ENCODE data around the gene KRT35.
"Not testable (repeated sequence)": the region's sequence is repeated elsewhere in the genome, so short reads cannot be mapped to it uniquely, and the experiment has no call there.

The KRT35 gene

DNA sequence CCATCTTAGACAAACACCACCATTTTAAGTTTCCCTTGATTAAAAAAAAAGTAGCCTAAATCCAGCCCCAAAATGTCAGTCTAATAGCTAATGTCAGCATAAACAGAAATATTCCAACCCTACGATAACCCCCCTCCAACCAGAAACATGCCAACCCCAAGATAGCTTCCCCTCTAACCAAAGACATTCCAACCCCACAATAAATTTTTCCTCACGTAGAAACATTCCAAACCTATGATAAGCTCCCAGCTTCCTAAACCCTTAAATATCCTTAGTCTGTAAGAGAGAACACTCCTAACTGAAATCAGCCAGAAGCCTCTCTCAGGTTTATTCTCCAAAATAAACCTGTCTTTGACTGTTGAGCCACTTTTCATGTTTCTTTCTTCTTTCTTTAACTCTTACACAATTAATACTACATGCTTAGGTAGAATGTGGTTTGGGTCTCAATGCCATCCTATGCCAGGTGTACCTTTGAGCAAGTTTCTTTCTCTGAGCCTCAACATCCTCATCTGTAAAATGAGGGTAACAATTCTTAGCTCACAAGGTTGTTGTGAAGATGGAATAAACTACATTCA, 29.7 kb downstream of the KRT35 start:
- no peak for DNase-seq

DNA sequence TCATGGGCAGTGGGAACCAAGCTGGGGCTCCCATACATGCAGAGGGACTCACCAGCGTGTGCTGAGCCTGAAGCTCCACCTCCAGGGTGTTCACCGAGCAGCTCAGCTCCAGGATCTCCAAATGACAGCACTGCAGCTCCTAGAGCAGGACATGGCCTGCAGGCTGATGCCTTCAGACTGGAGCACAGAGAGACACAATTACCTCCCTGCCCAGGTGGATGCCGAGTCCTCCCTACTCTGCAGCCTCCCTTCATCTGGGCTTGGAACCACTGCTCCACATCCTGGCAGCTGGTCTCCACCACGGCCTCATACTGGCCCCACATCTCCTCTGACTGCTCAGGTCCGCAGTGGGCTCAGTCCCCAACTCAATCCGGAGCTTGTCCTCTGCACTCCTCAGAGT, 31.9 kb downstream of the KRT35 start:
- DNase-seq: no peak

DNA sequence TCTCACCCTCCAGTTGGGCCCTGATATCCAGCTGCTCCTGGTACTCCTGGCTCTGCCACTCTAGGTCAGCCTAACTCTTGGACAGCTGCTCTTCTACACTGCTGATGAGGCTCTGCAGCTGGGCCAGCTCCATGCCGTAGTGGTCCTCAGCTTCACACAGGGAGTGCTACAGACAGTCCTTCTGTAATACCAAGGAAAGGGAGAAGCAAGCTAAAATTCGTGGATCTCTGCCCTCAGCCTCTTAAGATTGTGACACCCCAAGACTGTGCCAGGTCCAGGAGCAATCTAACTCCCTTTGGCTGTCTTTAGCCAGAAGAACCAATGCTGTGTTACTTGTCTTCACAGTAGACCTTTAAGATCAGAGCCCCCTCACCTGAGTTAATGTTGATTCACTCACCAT, 32.4 kb downstream of the KRT35 start:
- no peak for DNase-seq

DNA sequence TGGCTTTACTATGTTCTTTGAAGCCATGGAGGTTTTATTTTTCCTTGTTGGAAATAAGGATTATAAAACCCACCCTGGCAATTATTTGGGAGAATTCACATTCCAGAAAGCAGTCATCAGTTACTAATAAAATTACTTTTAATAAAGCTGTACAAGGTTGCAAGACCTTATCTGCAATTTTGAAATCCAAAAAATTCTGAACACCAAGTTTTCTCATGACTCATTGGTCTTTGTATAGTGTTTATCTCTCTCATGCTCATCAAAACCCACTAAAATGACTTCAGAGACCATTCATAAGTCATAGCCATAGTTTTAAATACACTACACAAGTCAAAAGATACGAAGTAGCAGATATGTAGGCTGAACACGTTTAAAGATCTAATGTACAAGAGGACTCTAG, 34.1 kb downstream of the KRT35 start:
- DNase-seq: no peak

DNA sequence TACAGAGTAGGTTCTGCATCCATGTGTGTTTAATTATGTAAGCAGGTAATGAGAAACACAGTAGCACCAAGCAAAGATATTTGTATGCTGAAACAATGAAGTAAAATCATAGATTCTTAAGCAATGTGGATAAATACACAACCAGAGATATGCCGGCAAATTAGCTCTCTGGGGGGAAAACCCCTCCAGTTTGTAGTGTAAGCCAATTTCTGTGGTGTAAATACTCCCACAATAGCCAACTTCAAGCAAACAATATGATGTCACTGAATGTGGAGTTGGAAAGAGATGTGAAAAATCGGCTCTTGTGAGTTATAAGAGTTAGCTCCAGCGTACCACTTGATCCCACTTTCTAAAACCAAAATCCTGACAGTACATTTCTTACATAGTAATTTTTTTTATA, 36.3 kb downstream of the KRT35 start:
- DNase-seq: no peak

DNA sequence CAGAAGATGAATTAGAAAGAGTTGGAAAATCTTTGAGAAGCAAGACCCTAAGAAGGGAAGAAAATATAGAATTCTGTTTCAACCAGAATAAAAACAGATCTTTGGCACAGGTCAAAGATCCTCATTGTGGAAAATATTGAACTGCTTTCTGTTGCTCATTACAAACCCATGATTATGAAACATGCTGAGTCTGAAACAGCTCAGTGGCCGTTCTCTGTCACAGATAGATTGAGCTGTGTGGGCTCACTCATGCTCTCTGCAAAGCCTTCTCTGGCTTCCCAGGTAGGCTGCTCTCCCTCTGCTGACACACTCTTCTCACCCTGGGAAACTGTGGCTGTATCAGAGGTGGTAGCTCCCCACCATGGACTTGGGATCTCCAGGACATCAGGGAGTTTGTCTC, 36.8 kb downstream of the KRT35 start:
- no peak for DNase-seq

DNA sequence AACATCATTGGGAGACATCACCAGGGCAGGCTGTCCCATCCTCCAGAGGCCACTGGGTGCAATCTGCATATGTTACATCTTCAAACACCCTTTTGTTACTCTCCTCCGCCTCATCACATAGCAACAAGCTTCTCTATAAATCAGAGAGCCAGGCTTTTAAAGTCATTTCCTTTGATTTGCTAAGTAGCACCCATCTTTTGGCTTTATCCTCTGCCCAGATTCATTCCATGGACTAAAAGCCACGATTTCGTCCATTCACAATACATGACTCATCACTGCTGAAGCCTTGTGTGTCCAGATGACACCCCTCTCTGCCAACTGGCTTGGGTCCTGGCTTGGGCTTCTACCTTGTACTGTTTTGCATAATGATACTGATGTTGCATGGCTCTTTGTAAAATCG, 38.2 kb downstream of the KRT35 start:
- no peak for DNase-seq

DNA sequence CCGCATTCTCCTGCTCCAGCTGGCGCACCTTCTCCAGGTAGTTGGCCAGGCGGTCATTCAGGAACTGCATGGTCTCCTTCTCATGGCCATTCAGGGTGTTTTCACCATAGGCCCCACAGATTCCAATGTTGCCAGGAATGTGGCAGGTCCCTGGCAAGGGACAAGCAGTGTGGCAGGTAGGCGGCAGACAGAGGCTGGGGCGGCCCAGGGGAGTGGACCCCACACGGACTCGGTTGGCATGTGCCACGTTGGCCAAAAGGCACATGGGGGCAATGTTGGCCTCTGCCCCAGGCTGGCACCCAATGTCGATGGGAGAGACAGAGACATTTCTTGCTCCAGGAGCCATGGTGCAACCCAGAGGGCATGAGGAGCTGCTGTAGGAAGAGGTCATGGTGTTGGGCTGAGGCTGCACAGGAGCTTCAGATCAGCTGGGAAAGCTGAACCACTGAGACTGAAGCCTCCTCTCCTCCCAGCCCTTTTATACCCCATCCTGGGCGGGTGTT, 40.4 kb downstream of the KRT35 start, which contains the start of gene KRT38:
KRT38 (minus strand) TSS at position 453 of the 503 bp plus-strand sequence; CDS start at position 391, 62 bp downstream.
- no peak for DNase-seq

DNA sequence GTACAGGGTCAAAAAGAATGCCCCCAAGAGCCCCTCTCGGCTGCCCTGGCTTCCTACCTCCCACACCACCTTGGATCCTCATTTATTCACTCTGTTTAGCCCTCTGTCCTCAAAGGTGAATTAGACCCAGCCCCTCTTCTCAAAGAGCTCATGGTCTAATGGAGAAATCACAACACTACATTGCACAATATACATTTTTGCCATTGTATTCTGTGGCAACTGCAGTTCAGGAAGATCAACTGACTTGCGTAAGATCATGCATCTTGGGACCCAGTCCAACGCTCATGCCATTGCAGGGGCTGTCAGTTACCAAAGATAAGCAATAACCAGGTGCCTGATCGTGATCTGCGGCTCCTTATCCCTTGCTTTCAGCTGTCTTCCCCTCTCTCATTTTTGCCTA, 41.6 kb downstream of the KRT35 start:
- DNase-seq: no peak

DNA sequence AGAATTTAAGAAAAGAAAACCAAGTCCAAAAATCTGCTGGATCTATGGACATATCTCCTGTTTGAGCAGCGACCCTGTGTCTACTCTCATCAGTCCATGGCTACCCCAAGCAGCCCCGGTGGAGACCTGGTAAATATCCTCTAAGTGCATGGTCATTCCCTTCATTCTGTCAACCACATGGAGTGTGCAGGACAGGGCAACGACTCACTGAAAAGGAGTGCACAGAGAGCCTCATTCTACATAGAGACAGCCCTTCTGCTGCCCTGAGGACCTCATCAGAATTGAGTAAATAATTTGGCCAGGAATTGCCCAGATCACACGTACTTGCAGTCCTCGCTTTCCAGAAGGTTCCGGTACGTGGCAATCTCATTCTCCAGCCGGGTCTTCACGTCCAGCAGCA, 43.2 kb downstream of the KRT35 start:
- DNase-seq: no peak

DNA sequence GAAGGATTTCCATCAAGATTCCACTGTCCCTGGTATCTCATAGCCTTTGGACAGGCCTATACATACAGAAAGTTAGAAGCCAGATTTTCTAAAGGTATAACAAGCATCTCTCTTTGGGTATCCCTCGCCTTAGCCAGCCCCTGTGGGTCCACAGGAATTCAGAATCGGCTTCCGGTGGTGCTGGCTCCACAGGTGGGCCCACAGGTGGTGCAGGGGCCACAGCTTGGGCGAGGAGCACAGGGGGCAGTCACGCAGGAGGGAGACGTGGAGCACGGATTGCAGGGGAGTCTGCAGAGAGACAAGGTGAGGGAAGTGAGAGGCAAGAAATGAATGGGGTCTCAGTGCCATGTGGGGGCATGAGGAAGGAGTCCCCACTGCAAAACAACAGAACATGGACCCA, 43.7 kb downstream of the KRT35 start:
- DNase-seq: no peak

DNA sequence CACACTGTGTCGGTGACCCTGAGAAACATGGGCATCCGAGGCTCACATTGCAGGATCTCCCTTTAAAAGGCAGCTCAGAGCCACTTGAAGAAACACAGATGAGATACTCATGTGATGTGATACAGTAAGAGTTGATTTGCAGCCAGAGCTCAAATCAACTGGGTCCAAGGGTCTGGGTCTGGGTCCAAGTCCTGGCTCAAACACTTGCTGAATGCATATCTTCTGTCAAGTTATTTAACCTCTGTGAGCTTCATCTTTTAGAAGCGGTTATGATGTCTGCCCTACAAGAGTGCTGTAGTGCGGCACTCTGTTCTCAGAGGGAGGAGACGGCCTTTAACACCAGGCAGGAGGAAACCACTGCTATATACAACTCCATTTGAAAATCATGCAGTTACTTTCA, 46.5 kb downstream of the KRT35 start:
- no peak for DNase-seq

DNA sequence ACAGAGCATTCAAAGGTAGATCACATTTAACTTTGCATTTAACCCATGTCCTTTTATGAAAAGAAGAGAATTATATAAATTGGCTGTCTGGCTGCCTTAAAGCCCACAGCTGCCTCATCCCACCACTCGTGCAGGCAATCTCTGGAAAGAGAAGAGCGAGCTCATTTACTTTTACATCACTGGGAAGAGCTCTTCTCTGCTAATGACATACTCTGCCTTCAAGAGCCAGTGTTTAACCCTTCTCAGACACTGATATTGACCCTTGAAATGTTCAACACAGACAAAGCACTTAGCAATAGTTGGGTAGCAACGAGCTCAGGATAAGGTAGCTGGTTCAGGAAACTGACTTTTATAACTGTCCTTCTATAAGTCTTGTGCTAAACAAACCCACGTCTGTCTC, 46.9 kb downstream of the KRT35 start:
- no peak for DNase-seq

DNA sequence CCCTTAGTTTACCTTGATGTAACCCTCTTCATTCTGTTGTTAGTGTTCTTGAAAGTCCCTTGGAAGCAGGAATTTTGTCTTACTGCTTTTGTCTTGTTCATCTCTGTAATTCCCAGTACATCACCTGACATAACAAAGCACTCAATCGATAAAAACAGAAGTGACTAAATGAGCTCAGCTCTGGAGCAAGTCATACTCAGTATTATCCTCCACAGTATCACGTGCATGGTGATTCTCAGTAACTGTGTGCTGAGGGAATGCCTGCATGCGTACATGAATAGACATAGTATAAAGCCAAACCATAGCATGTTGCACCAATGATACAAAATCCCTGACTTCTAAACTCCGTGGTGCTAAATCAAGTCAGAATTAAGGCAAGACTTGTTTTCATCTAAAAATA, 47.4 kb downstream of the KRT35 start:
- DNase-seq: no peak

DNA sequence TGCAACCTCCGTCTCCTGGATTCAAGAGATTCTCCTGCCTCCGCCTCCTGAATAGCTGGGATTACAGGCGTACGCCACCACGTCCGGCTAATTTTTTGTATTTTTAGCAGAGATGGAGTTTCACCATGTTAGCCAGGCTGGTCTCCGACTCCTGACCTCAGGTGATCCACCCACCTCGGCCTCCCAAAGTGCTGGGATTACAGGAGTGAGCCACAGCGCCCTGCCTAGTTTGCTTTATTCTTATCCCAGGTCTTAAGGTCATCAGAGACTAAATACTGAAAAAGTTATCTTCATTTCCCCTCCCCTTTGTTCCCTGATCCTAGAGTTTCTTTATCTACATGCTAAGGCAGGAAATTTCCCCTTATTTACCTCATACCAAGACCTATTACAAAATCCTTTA, 50.6 kb downstream of the KRT35 start:
- DNase-seq: not testable (repeated sequence)

DNA sequence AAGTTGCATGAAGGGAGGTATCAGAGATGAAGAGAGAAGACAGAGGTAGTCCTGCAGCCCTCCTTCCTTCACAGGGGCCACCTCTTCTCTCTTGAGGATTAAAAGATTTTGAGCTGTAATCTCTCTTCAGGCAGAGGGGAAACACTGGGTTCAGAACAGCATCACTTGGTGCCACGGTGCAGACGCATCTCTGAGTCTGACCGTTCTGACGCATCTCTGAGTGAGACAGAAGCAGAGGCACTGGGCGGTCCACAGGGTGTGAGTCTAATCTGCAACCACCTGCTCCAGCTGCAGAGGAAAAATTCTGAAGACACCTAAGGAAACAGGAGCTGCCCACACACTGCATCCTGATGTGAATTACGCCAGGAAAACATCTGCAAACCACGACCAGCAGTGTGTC, 51.3 kb downstream of the KRT35 start:
- no peak for DNase-seq

DNA sequence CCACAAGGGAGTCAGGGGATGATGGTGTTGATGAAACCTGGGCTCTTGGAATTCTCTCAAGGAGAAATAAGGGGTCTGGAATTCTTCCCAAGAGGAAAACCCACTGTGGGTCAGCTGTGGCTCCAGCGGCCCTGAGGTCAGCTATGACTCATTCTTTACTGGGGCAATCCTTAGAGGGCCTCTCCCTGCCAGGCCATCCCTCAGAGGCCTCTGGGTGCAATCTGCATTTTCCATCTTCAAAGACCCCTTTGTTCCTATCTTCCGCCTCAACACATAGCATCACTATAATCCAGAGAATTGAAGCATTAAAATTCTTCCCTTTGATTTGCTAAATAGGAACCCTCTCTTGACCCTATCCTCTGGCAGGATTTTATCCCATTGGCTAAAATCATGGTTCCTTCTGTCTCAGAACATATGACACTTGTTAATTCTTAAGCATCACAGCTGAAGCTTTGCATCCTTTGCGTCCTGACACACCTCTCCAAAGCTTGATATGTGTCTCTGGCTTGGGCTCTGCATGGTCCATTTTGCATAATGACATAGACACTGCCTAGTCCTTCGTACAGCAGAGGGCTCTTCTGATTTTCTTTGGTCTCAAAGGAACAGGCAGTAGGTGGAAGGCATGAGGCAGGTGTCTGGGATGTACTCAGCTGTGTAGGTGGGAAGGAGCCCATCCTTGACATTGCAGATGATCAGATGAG, 52.2 kb downstream of the KRT35 start:
- no peak for DNase-seq

All from bone marrow (tissue), 2 donors.